DOHH2 (cell line): ENCODE data around the gene C6orf62.
"Not testable (repeated sequence)": the region's sequence is repeated elsewhere in the genome, so short reads cannot be mapped to it uniquely, and the experiment has no call there.

ENCODE experiments used
- CTCF ChIP-seq: fragments of 200-600 bp; sonication (generic); IDR thresholded peaks from one replicate; pipeline ENCODE4 v1.5.1; 2014; ENCODE audit warnings: antibody characterized with exemption, mild to moderate bottlenecking, low read depth, low read length; ENCODE audit not compliant: poor library complexity, severe bottlenecking
- EZH2phosphoT487 ChIP-seq: fragments of 200-600 bp; sonication (generic); IDR thresholded peaks from 2 replicates; pipeline ENCODE4 v1.6.1; 2017; ENCODE audit warnings: borderline replicate concordance, mild to moderate bottlenecking, antibody characterized with exemption, low read length, moderate library complexity, mixed read lengths

- TF ChIP-seq CTCF, EZH2phosphoT487: not testable (repeated sequence)
Observed at GRCh38 chr6:24765968-24766367, 47.0 kb upstream of the C6orf62 start.
